Panc1 (cell line): Measurements from ENCODE around the gene ZSWIM3. TPM values are rescaled to one million over a fixed set of nuclear protein-coding genes. Genes with fewer than 3 reads are reported as not detected.

Experiments used
- ATAC-seq: fragments of 200-7000 bp; cut with Tn5 transposase; 2 replicates; pipeline ENCODE4 v1.9.1; 2020; ENCODE audit warnings: mild to moderate bottlenecking, moderate library complexity
- BruUV-seq: library from RNA; stranded (reverse); fragments of 400-500 nt; replicated peaks from 2 replicates; lab custom pipeline; 2021; lab: Mats Ljungman, UMichigan
- CTCF ChIA-PET: fragments of 300-600 bp; sonication (Branson Sonifier 250); formaldehyde crosslinking; loops from one replicate; lab custom pipeline; 2022; ENCODE audit warnings: antibody characterized with exemption; lab: Charles Lee
- POLR2A ChIA-PET: fragments of 300-600 bp; sonication (Branson Sonifier 250); formaldehyde crosslinking; loops from one replicate; lab custom pipeline; 2022; ENCODE audit warnings: antibody characterized with exemption; lab: Charles Lee
- DNase-seq: peaks from one replicate; pipeline ENCODE4 v3.0.0-alpha.2; 2010; ENCODE audit warnings: low read depth, low spot score
- H3K27ac ChIP-seq: 2 replicates; pipeline ENCODE4 v1.5.1; 2011; ENCODE audit warnings: mild to moderate bottlenecking, low read length, inconsistent platforms
- H3K27me3 ChIP-seq: fragments of 200-500 bp; sonication (Bioruptor generic); 2 replicates; pipeline ENCODE4 v1.6.0; 2014; ENCODE audit warnings: low read length, inconsistent platforms; ENCODE audit not compliant: control insufficient read depth, insufficient read depth
- H3K36me3 ChIP-seq: fragments of 200-500 bp; sonication (Bioruptor generic); 2 replicates; pipeline ENCODE4 v1.5.1; 2014; ENCODE audit warnings: inconsistent platforms, mild to moderate bottlenecking, low read length, moderate library complexity; ENCODE audit not compliant: control insufficient read depth, insufficient read depth
- H3K4me1 ChIP-seq: 2 replicates; pipeline ENCODE4 v1.5.1; 2011; ENCODE audit warnings: inconsistent platforms, mild to moderate bottlenecking, low read length, moderate library complexity; ENCODE audit not compliant: control insufficient read depth, insufficient read depth
- H3K4me3 ChIP-seq, 2 experiments: 2 replicates each; pipeline ENCODE4 v1.5.1; 2011 to 2012; ENCODE audit warnings: low read depth in 2 of 2, low read length in 2 of 2, mild to moderate bottlenecking in 2 of 2, inconsistent platforms in 1 of 2, moderate library complexity in 1 of 2
- H3K9me3 ChIP-seq: fragments of 200-500 bp; sonication (Bioruptor generic); 2 replicates; pipeline ENCODE4 v1.5.1; 2014; ENCODE audit warnings: low read depth, mild to moderate bottlenecking, inconsistent platforms, low read length, moderate library complexity; ENCODE audit not compliant: control insufficient read depth, insufficient read depth
- POLR2AphosphoS5 ChIP-seq: IDR thresholded peaks from 2 replicates; pipeline ENCODE4 v1.6.1; 2012; ENCODE audit warnings: mild to moderate bottlenecking, low read depth, low read length, moderate library complexity
- SIN3A ChIP-seq: IDR thresholded peaks from 2 replicates; pipeline ENCODE4 v1.6.1; 2012; ENCODE audit warnings: low read depth, mild to moderate bottlenecking, low read length, moderate library complexity, borderline replicate concordance; ENCODE audit not compliant: insufficient read depth
- TCF7L2 ChIP-seq: IDR thresholded peaks from 2 replicates; pipeline ENCODE4 v1.6.1; 2011; ENCODE audit warnings: mild to moderate bottlenecking, low read depth, low read length, inconsistent platforms
- in situ Hi-C: cut with HindIII; loops from 2 replicates; pipeline ENCODE4 v1.10.0; 2016; ENCODE audit warnings: low sequenced_read_pairs, low pct_unique_long_range_greater_than_20kb
- intact Hi-C: fragments of 100-400 bp; cut with micrococcal nuclease; formaldehyde crosslinking; loops from one replicate; pipeline ENCODE4 v1.10.0; 2022; ENCODE audit not compliant: unreplicated experiment
- total RNA-seq: library from RNA; stranded (reverse); gene quantifications from one replicate; pipeline ENCODE4 v1.2.1, GENCODE V29; 2021; ENCODE audit not compliant: unreplicated experiment
- TF ChIP-seq, protein P1 (sequence below), 2 experiments: IDR thresholded peaks; 2 replicates each; pipeline ENCODE4 v1.6.1; 2011 to 2012; ENCODE audit warnings: low read depth in 2 of 2, control low read depth in 1 of 2, low read length in 1 of 2, mild to moderate bottlenecking in 1 of 2, moderate library complexity in 1 of 2; ENCODE audit not compliant: insufficient read depth in 1 of 2
- TF ChIP-seq, protein P2 (sequence below): fragments of 450-650 bp; IDR thresholded peaks from 2 replicates; pipeline ENCODE4 v1.5.1; 2017; ENCODE audit warnings: mild to moderate bottlenecking

ZSWIM3 gene
- total RNA-seq, 1 experiment from 2014 or later, result 3.6 TPM

DNA sequence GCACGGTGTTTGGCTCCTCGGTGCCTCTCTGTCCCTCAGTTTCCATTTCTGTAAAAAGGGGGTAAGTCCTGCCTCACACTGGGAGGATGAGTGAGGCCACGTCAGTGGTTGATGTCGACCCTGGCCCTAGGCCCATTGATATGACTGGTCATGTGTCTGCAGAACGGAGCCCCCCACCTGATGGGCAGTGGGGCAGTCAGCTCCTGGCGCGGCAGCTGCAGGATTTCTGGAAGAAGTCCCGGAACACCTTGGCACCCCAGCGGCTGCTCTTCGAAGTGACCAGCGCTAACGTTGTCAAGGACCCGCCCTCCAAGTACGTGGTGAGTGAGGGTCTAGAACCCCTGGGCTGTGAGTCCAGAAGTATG lies 22.6 kb upstream of the ZSWIM3 start:
- Histone ChIP-seq H3K27ac (peak overlapping the region; percentile 88), H3K4me1 (peaks cover 17% of the 10 kb centered on the region), H3K9me3 (no peaks in the 10 kb centered on the region), H3K4me3 (peak overlapping the region; percentile 65 to 67), H3K27me3 (no peaks in the 10 kb centered on the region), H3K36me3 (no peaks in the 10 kb centered on the region; the same call in 1 of the 2 replicates)
- TF ChIP-seq POLR2AphosphoS5, result no peak
- TF ChIP-seq, protein P1, sequence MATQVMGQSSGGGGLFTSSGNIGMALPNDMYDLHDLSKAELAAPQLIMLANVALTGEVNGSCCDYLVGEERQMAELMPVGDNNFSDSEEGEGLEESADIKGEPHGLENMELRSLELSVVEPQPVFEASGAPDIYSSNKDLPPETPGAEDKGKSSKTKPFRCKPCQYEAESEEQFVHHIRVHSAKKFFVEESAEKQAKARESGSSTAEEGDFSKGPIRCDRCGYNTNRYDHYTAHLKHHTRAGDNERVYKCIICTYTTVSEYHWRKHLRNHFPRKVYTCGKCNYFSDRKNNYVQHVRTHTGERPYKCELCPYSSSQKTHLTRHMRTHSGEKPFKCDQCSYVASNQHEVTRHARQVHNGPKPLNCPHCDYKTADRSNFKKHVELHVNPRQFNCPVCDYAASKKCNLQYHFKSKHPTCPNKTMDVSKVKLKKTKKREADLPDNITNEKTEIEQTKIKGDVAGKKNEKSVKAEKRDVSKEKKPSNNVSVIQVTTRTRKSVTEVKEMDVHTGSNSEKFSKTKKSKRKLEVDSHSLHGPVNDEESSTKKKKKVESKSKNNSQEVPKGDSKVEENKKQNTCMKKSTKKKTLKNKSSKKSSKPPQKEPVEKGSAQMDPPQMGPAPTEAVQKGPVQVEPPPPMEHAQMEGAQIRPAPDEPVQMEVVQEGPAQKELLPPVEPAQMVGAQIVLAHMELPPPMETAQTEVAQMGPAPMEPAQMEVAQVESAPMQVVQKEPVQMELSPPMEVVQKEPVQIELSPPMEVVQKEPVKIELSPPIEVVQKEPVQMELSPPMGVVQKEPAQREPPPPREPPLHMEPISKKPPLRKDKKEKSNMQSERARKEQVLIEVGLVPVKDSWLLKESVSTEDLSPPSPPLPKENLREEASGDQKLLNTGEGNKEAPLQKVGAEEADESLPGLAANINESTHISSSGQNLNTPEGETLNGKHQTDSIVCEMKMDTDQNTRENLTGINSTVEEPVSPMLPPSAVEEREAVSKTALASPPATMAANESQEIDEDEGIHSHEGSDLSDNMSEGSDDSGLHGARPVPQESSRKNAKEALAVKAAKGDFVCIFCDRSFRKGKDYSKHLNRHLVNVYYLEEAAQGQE (IDR thresholded peaks at IDR 0.05; ENCODE audit: insufficient read depth in 1 of 2, low read depth in 2 of 2, low read length in 1 of 2), result no peak
- no peak for TF ChIP-seq TCF7L2
- no peak for TF ChIP-seq SIN3A
- TF ChIP-seq, protein P2, sequence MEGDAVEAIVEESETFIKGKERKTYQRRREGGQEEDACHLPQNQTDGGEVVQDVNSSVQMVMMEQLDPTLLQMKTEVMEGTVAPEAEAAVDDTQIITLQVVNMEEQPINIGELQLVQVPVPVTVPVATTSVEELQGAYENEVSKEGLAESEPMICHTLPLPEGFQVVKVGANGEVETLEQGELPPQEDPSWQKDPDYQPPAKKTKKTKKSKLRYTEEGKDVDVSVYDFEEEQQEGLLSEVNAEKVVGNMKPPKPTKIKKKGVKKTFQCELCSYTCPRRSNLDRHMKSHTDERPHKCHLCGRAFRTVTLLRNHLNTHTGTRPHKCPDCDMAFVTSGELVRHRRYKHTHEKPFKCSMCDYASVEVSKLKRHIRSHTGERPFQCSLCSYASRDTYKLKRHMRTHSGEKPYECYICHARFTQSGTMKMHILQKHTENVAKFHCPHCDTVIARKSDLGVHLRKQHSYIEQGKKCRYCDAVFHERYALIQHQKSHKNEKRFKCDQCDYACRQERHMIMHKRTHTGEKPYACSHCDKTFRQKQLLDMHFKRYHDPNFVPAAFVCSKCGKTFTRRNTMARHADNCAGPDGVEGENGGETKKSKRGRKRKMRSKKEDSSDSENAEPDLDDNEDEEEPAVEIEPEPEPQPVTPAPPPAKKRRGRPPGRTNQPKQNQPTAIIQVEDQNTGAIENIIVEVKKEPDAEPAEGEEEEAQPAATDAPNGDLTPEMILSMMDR, result no peak
- intact Hi-C loops (no loop called here), in situ Hi-C loops (no loop called here)
- ChIA-PET POLR2A (interaction anchor here (0.6 kb wide), 1 partner anchor 29 kb away, joined by 4 read pairs; no protein-coding TSS in a partner anchor), CTCF (no interaction called here)
- DNase-seq (no peak), ATAC-seq (no peak)
- BruUV-seq, result no TSS peak

DNA sequence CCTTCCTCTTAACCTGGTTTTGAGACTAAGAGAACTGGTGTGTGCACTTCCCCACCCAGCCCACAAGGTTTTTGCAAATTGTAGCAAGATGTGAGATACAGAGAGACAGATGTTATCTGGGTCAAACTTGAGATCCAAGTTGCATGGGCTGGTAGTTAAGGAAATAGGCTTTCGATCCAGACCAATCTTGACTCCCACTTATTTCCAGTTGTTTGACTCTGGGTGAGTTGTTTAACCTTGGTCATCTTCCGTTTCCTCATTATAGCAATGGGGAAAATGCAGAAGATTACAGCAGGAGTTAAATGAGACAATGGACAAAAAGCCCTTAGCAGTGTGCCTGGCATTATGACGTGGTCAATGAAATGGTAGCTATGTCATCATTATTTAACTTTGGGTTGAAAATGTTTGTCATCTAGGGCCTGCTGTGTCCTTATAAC lies 22.1 kb upstream of the ZSWIM3 start:
- BruUV-seq, result no TSS peak
- no peak for ATAC-seq
- DNase-seq, result no peak
- in situ Hi-C loops, result no loop called here
- H3K4me3 ChIP-seq, result peak overlapping the region in 1 of 2 experiments; percentile 65
- H3K4me1 ChIP-seq, result peaks cover 17% of the 10 kb centered on the region
- intact Hi-C loops, result no loop called here
- POLR2A ChIA-PET, result no interaction called here
- CTCF ChIA-PET, result no interaction called here
- H3K36me3 ChIP-seq, result no peaks in the 10 kb centered on the region; the same call in 1 of the 2 replicates
- H3K27ac ChIP-seq, result no peak overlapping the region; the same call in 1 of the 2 replicates
- no peaks in the 10 kb centered on the region for H3K9me3 ChIP-seq
- no peaks in the 10 kb centered on the region for H3K27me3 ChIP-seq
- TF ChIP-seq SIN3A (no peak), POLR2AphosphoS5 (no peak), TCF7L2 (no peak)
- TF ChIP-seq, protein P1 (IDR thresholded peaks at IDR 0.05; ENCODE audit: insufficient read depth in 1 of 2, low read depth in 2 of 2, low read length in 1 of 2), result no peak
- TF ChIP-seq, protein P2, result no peak
